NCI-H128 (cell line): ENCODE measurements around the gene GRIA1.

Source experiments
- DNase-seq: peaks from one replicate; lab custom pipeline; 2025; ENCODE audit not compliant: unreplicated experiment; lab: John Stamatoyannopoulos, UW

Gene GRIA1

DNA sequence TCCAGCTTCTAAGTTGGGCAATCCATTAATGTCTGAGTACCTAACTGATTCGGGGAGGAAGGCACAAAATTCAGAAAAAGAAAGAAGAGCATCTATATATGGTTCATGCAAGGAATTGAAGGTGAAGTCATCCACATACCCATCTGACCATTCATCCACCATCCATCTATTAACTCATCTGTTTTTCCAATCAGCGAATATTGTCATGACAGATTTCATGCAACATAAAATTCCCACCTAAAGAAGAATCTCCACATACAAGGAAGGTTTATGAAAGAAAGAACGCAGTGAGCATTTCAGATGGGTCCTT lies 164.7 kb downstream of the GRIA1 start:
- no peak for DNase-seq

DNA sequence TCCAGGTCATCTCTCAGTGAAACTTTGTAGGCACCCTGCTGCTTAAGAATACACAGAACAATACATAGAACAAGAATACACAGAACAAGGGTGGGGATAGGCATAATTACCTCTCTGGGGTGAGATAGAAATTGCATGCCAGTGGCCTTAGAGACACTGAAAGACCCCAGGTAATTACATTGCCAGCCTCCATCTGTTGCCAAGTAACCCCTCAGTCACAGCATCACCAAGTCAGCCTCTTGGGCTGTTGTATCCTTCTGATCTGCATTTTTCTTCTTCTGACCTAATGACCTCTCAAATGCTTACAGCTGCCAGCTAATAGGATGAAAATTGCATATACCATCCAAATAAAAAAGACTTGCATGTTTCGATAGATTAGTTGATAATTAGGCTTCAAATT lies 167.7 kb downstream of the GRIA1 start:
- no peak for DNase-seq

DNA sequence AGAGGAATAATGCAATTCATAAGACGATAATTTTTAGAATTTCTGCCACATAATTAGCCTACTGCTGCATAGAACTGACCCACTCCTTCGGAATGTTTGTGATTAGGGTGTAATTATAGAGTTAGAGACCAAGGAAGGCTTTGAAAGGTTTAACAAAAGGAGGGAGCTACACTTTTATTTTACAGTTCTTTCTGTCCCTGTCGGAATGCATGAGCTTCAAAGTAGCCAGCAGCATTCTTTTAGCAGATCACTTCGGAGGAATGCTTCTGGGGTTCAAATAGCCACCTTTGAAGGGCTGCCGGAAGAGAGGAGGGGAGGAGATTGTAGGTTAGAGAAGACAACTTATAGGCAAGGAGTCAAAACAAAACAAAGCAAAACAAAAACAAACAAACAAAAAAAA lies 168.1 kb downstream of the GRIA1 start:
- no peak for DNase-seq

DNA sequence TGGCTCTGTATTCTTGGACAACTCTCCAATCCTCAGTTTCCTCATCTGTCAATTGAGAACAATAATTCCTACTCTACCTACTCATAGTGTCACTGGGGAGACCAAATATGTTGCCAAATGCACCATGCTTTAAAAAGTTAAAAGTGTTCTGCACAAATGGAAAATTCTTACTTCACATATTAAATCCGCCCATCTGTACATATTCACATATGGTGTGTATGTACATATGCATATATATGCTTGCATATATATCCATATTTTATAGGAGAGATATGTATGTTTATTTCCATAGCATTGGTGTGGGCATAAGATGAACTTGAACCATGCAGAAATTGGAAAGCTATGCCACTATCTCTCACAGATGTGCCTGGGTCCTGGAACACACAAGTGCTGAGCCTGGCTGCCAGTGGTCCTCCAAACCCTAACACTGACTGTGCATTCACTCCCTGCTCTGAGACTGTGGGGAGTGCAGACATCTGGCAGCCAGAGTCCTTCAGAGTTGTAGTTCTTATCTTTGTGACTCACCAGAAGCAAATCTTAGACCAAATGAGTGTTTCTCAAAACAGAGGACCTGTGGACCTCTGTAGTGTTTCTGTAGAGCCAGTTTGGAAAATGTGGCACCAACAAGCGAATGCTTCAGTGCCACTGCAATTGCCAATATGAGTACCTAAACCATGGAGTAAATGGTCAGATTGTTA lies 168.7 kb downstream of the GRIA1 start:
- DNase-seq, result no peak

DNA sequence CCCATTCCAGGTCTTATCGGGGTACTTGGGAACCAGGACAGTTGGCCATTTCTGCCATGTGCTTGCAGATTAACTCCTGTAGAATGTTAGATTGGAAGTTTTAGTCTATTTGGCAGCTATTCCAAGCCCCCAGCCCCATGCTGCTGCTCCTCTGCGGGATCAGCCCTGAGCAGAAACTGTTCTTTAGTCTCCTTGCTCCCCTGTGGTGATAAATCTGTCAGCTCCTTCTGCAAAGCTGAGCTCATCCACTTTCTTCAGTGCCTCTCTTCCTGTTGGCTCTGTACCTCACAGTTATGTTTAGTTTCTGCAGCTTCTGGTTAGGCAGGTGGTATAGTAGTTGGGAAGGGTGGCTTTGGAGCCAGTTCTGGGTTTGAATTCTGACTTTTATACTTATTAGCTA lies 170.4 kb downstream of the GRIA1 start:
- DNase-seq, result no peak

DNA sequence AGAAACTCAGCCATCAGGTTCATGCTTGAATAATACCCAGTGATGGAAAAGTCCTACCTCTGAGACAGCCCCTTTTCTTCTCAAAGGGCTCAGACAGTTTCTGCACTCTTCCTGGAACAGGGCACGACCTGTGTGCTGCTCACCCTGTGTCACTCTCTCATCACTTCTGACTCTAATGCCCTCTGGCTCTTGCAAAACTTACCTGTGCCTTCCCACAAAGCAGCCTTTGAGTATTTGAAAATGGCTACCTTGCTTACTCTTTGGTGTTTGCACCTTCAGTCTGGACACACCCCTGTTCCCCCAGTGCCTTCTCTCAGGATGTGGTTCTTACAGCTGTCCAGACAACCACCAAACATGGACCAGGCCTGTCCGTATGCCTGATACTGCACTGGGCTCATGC lies 171.4 kb downstream of the GRIA1 start:
- DNase-seq, result no peak

DNA sequence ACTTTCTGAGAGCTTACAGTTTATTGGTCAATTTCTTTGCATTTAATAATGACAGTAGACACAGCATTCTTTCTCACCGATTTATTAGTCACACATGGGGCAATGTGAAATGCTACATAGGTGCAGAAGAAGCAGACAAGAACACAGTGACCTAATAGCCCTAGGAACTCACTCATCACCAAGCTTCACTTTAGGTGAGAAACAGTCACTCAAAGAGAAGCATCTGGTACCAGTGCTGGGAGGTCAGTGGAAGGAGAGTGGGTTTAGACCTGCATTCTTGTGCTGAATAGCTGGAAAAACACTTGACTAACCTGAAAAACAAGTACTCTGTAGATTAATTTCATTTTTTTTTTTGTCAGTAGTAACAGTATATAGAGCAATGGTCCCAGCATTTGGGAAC lies 179.6 kb downstream of the GRIA1 start:
- DNase-seq, result no peak

DNA sequence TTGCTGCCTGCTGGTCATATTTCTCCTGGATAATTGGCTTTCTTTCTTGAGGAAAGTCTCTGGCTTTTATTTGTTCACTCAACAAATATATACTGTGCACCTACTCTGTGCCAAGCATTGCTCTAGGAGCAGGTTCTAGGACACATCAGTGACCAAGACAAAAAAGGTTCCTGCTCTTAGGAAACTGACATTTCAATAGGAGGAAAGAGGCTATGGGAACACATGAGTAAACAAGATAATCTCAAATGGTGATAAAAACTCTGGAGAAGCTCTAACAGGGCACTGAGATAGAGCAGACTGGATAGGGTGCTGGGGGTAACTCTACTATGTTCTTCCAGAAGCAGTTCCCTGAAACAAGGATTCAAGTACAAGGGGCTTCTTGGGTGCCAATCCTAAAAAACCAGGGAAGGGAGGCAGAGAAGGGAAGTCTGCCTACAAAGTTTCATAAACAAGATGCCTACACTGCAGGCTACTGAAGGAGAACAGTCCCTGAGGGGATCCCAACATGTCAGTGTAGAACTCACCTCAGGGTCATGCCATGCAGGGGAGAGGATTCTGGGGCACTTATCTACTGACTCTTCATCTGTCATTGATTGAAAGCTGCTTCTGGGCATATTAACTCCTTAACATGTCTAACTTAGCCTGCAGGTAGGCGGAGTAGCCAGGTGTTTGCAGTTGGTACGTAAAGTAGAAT lies 181.3 kb downstream of the GRIA1 start:
- DNase-seq, result no peak

DNA sequence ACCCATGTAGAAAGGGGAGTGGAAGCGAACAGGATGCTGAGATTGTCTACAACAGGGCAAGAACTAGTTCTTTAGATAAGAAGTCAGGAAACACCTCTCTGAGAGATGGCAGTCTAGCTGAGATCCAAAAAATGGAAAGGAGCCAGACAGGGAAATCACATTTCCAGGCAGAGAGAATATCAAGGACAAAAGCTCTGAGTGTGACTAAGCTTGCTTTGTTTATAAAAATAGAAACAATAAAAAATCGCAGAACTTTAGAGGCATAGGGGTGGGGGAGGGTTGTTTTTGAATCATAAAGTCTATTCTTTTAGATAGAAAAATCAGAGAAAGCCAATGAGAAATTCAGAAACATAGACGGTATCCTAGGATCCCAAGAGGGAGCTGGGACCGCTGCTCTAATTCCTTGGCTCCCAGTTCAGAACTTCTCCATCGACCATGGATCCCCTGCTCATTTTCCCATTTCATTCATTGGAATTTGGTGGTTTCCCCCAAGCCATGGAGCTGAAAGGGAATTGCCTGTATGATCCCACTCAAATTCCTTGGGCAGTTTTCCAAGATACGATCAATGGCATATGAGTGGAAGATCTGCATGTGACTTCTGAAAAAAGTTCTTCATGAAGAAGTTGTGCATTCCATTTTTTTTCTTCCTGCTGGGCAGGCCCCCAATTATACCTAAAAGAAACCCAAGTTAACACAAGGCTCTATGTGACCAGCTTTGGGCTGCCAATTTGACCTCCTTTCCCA lies 182.0 kb downstream of the GRIA1 start:
- no peak for DNase-seq

DNA sequence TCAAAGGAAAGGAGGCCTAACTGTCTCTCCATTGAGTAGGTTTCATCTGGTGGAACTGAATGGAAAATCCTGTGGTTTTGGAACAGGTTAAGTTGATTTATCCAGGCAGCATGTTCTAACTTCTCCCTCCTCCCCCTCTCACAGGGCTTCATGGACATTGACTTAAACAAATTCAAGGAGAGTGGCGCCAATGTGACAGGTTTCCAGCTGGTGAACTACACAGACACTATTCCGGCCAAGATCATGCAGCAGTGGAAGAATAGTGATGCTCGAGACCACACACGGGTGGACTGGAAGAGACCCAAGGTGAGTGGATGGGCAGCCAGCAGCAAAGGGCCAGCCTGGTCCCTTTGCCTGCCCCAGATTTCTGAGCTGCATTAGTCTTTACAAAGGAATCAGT lies 183.9 kb downstream of the GRIA1 start:
- DNase-seq, result no peak

DNA sequence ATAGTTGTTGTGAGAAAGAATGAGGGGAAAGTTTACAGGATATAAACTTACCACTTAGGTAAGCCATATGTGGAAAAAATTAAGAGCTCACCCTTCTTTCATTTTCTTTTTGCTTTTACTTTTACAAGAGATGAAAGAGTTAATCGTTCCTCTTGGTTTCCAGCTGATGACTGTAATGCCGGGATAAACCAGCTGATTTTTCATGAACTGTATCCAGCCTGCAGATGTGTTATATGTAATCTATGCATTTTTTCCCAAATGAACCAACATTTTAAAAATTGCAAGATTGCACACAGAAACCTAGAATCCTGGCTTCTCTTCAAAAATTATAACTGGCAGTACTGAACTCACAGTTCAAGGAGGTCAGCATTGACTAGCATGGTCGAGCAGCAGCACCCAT lies 185.9 kb downstream of the GRIA1 start:
- no peak for DNase-seq

DNA sequence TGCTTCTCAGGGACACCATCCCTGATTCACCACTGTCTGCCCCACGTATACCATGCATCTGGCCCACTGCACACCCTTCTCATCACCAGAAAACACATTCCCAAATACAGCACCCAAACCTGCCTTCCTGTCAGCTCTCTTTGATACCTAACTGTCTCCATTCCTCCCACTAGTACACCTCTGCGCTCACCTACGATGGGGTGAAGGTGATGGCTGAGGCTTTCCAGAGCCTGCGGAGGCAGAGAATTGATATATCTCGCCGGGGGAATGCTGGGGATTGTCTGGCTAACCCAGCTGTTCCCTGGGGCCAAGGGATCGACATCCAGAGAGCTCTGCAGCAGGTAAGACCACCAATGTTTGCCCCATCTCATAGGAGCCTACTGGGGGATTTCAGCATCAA lies 186.4 kb downstream of the GRIA1 start:
- DNase-seq, result no peak

DNA sequence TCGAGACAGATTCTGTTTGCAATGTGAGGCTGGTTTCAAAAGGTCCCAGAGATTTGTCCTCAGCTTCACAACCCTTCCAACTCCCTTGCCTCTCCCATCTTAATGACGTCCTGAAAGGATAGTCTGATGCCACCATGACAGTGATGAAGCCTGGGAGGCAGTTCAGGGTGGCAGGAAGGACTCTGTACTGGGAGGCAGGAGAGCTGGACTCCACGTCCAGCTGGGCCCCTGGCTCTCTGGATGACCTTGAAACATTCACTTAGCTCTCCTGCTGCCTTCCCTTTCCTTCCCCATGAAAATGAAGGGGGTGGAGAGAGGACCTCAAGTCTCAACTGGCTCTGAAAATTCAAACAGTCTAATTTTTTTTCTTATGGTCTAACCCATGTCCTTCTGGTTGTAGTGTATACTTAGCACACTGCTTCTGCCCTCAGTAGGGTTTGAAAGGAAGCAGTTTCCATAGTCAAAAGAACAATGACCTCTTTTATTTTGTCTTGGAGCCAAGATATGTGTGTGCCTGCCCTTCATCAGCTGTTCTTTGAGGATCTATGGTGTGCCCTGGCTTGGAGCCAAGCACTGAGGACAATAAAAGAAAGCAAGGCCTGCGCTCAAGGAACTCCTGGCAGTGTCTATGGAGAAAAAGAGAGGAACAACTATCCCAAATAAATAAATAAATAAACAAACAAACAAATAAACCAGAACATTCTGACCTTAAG lies 188.3 kb downstream of the GRIA1 start:
- no peak for DNase-seq

DNA sequence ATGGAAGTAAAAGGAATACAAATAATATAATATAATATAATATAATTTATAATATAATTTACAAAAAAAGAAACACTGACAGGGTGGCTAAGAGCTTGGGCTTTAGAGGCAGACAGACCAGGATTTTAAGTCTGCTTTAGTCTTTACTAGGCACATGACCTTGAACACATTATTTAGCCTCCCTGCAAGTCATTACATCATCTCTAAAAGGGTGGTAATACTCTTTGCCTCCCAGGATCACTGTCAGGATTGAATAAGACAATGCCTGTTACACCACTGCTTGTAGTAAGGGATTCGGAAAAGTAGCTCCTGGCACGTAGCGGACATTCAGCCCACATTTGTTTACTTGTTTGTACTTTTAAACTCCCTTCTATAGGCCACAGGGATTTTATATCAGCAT lies 199.8 kb downstream of the GRIA1 start:
- DNase-seq, result no peak

DNA sequence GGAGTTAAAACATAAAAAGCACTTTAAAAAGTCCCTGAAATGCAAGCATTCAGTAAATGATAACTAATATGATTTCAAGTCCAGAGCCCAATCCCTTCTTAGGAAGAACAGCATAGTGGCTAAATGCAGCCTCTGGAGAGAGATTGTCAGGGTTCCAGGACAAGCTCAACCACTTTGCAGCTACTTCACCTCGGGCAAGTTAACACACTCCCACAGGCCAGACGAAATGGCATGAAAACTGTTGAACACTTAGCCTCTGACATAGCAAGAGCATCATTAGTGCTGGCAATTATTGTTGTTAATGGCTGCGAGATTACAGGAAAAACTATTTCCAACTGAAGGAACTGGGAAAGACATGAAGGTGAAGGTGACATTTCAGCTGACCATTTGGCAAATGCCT lies 205.8 kb downstream of the GRIA1 start:
- no peak for DNase-seq

DNA sequence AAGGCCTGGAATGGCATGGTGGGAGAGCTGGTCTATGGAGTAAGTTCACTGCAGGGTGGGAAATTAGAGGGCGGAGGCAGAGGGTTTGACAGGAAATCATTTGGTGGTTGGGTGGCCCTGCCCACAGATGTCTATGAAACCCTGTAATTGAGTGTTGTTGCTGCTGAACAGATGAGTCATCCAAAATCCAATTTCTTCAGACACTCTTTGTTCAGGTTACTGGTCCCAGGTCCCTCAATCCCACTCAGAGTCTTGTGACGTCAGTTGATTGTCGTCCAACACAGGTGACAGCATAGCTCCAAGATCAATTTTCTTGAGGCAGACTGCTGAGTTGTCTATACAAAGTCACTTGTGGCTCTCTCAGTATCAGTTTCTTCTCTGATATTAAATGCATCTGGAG lies 208.6 kb downstream of the GRIA1 start:
- DNase-seq, result no peak

DNA sequence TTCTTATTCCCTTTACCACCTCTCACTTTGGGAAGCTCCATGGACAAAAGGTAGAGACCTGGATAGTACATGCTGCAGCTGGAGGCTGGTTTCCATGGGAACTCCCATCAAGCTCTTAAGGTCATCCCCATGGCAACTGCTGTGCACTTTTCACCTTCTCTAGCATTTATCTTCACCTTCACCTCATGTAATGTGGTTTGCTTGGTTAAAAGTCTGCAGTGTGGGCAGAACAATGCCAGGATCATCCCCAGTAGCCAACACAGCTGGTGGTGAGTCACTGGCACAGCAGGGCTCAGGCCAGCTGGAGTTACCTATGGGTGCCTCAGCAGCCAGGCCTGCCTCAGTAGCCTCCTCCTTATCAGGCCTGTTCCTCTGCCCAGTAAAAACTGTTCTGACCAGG lies 210.5 kb downstream of the GRIA1 start:
- DNase-seq, result no peak

DNA sequence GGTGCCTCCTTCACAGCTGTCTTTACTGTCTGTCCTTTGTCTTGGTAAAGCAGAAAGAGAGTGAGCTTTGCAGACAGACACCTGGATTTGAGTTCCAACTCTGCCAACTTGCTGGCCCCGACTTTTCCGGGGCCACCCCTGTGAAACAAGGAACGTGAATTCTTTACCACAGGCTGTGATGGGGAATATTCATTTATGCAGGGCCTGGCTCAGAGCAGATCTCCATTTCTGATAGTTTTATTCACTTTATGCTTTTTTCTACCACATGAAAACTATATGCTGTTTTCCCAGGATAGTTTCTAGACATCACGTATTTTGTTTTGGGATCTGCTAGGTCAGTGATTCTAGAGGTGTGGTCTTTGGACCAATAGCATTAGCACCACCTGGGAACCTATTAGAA lies 211.8 kb downstream of the GRIA1 start:
- no peak for DNase-seq

DNA sequence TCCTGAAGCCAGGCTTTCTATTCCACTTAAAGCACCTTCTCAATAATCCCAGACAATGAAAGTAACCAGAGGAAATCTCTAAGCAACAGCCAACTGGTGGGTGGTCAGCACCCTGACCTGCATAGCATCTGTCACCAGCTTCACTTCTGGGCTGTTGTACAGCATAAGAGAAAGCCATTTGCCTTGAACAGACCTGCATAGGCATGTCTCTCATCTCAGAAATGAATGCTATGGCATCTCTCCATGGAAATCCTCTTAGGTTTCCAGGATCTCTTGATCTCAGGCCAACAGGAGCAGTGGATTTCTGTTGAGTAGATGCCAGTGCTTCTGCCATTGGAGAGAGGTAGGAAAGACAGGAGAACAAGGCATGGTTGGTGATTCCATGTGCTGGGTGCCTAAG lies 213.6 kb downstream of the GRIA1 start:
- no peak for DNase-seq

DNA sequence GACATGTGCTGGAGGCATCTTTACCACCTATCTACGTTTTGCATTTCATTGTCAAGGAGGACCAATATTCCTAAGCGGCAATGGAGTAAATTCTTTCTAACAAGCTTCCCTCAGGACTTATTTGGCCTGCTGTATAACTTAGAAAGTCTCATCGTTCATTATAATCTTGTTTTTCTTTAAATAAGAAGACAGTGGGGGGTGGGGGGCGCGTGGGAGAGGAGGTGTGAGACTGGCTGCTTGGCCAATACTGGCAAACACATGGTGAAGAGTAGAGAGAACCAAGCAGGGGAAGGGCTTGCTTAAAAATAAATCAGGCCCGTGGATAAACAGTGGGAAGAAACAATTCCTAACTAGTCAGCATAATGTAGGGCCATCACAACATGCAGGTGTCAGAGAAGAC lies 217.2 kb downstream of the GRIA1 start:
- no peak for DNase-seq

DNA sequence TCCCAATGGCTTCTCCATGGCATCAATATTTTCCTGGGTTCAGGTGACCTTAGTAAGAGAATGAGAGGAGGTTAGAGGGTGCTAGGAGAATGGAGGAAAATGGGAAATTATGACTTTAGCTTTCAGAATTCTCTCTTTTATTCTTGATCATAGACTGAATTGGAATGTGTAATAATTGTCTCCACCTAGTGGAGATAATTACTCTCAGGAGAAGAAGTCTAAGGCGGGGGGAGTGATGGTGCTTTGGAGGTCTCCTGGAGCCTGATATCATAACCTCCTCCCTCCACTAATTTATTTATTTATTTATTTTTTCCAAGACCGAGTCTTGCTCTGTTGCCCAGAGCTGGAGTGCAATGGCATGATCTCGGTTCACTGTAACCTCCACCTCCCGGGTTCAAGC lies 221.3 kb downstream of the GRIA1 start:
- DNase-seq, result no peak

DNA sequence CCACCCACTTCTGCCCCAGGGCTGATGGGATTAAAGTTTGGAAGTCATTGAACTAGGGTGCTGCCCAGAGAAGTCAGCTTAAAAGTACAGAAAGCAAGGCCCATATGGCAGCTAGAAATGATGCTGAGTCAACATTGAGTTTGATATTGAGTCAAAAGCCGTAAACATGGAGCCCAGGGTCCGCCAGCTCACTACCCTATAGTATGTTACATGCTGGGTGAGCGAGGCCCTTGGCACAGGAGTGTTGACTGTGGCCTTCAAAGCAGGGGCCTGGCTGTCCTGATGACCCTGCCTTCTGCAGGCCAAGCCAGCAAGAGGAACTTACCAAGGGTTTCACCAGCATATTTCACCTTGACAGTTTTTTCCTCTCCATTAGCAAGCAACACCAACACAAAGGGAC lies 222.5 kb downstream of the GRIA1 start:
- DNase-seq, result no peak
